ENCODE data around the gene SHANK3.

Gene SHANK3

GRCh38 chr22:50714631-50715179 lies 42.1 kb downstream of the SHANK3 start:
- no peak for FAIRE-seq

GRCh38 chr22:50715250-50715649 lies 42.6 kb downstream of the SHANK3 start:
- FAIRE-seq = no peak

DNA sequence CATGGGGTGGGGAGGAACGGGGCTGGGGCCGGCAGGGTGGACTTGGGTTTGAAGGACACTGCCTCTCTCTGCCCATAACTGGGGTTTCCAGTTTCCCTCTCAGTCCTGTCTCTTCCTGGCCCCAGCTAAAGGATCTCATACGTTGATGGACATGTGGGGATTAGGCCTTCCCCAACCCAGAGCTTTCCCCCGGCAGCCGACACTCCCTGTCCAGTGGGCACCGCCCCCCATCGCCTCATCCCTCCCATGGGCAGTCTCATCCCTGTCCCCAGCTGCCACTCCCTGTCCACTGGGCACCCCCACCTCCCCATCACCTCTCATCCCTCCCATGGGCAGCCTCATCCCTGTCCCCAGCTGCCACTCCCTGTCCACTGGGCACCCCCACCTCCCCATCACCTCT lies 43.2 kb downstream of the SHANK3 start:
- FAIRE-seq = no peak

- FAIRE-seq = no peak
Observed at GRCh38 chr22:50716290-50717024, 43.8 kb downstream of the SHANK3 start.

- no peak for FAIRE-seq
Observed at GRCh38 chr22:50717709-50718351, 45.2 kb downstream of the SHANK3 start.

GRCh38 chr22:50718352-50718709 lies 45.7 kb downstream of the SHANK3 start:
- FAIRE-seq = no peak

GRCh38 chr22:50719814-50720300 lies 47.2 kb downstream of the SHANK3 start:
- no peak for FAIRE-seq

DNA sequence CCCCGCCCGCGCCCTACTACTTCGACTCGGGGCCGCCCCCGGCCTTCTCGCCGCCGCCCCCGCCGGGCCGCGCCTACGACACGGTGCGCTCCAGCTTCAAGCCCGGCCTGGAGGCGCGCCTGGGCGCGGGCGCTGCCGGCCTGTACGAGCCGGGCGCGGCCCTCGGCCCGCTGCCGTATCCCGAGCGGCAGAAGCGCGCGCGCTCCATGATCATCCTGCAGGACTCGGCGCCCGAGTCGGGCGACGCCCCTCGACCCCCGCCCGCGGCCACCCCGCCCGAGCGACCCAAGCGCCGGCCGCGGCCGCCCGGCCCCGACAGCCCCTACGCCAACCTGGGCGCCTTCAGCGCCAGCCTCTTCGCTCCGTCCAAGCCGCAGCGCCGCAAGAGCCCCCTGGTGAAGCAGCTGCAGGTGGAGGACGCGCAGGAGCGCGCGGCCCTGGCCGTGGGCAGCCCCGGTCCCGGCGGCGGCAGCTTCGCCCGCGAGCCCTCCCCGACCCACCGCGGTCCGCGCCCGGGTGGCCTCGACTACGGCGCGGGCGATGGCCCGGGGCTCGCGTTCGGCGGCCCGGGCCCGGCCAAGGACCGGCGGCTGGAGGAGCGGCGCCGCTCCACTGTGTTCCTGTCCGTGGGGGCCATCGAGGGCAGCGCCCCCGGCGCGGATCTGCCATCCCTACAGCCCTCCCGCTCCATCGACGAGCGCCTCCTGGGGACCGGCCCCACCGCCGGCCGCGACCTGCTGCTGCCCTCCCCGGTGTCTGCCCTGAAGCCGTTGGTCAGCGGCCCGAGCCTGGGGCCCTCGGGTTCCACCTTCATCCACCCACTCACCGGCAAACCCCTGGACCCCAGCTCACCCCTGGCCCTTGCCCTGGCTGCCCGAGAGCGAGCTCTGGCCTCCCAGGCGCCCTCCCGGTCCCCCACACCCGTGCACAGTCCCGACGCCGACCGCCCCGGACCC lies 48.0 kb downstream of the SHANK3 start:
- FAIRE-seq = no peak

DNA sequence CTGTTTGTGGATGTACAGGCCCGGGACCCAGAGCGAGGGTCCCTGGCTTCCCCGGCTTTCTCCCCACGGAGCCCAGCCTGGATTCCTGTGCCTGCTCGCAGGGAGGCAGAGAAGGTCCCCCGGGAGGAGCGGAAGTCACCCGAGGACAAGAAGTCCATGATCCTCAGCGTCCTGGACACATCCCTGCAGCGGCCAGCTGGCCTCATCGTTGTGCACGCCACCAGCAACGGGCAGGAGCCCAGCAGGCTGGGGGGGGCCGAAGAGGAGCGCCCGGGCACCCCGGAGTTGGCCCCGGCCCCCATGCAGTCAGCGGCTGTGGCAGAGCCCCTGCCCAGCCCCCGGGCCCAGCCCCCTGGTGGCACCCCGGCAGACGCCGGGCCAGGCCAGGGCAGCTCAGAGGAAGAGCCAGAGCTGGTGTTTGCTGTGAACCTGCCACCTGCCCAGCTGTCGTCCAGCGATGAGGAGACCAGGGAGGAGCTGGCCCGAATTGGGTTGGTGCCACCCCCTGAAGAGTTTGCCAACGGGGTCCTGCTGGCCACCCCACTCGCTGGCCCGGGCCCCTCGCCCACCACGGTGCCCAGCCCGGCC lies 48.7 kb downstream of the SHANK3 start:
- FAIRE-seq = no peak

DNA sequence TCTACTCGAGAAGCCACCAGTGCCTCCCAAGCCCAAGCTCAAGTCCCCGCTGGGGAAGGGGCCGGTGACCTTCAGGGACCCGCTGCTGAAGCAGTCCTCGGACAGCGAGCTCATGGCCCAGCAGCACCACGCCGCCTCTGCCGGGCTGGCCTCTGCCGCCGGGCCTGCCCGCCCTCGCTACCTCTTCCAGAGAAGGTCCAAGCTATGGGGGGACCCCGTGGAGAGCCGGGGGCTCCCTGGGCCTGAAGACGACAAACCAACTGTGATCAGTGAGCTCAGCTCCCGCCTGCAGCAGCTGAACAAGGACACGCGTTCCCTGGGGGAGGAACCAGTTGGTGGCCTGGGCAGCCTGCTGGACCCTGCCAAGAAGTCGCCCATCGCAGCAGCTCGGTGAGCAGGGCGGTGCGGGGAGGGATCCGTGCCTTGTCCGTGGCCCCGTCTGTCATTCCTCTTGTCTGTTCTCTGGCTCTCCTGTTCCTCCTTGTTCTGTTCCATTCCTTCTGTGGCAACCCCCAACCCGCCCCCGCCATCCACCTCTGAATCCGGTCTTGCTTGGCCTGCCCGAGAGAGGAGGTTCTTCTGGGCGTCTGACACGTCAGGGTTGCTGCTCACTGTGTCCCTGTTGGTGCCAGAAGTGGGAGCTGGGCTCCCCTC lies 49.6 kb downstream of the SHANK3 start:
- FAIRE-seq = no peak
